Neural progenitor cell (in vitro differentiated cells): ENCODE data around the gene TYMP. TPM values are rescaled to one million over a fixed set of nuclear protein-coding genes. Genes with fewer than 3 reads are reported as not detected.

ENCODE experiments used
- DNase-seq: peaks from one replicate; pipeline ENCODE4 v3.0.0-alpha.2; 2016; ENCODE audit warnings: low spot score
- H2AFZ ChIP-seq: fragments of 200-600 bp; sonication (generic); replicated peaks from 2 replicates; pipeline ENCODE4 v1.6.1; 2016; ENCODE audit warnings: antibody characterized with exemption
- H3F3A ChIP-seq: fragments of 200-600 bp; sonication (generic); 2 replicates; pipeline ENCODE4 v1.6.1; 2016; ENCODE audit warnings: antibody characterized with exemption, low read depth
- H3K27ac ChIP-seq: fragments of 200-600 bp; sonication (generic); 2 replicates; pipeline ENCODE4 v1.5.1; 2016; ENCODE audit warnings: mild to moderate bottlenecking
- H3K27me3 ChIP-seq: fragments of 200-600 bp; sonication (generic); 2 replicates; pipeline ENCODE4 v1.6.1; 2016; ENCODE audit warnings: mild to moderate bottlenecking, moderate library complexity
- H3K36me3 ChIP-seq: fragments of 200-600 bp; sonication (generic); 2 replicates; pipeline ENCODE4 v1.5.1; 2016
- H3K4me1 ChIP-seq: fragments of 200-600 bp; sonication (generic); 2 replicates; pipeline ENCODE4 v1.6.1; 2016; ENCODE audit warnings: mixed run types
- H3K4me2 ChIP-seq: fragments of 200-600 bp; sonication (generic); 2 replicates; pipeline ENCODE4 v1.6.1; 2016
- H3K4me3 ChIP-seq: fragments of 200-600 bp; sonication (generic); 2 replicates; pipeline ENCODE4 v1.5.1; 2016
- H3K79me2 ChIP-seq: fragments of 200-600 bp; sonication (generic); 2 replicates; pipeline ENCODE4 v1.6.1; 2016; ENCODE audit warnings: low read depth
- H3K9ac ChIP-seq: fragments of 200-600 bp; sonication (generic); 2 replicates; pipeline ENCODE4 v1.6.1; 2016
- H3K9me3 ChIP-seq: fragments of 200-600 bp; sonication (generic); 2 replicates; pipeline ENCODE4 v1.5.1; 2016; ENCODE audit warnings: low read depth
- H4K20me1 ChIP-seq: fragments of 200-600 bp; sonication (generic); 2 replicates; pipeline ENCODE4 v1.6.1; 2016; ENCODE audit warnings: low read depth
- H3K27ac Mint-ChIP-seq: 3 replicates; pipeline ENCODE4 v1.8.0; 2021; ENCODE audit warnings: mixed read lengths
- H3K27me3 Mint-ChIP-seq: 2 replicates; pipeline ENCODE4 v1.8.0; 2022; ENCODE audit warnings: low read depth, mild to moderate bottlenecking, inconsistent platforms, moderate library complexity, mixed read lengths; ENCODE audit not compliant: insufficient read depth
- H3K36me3 Mint-ChIP-seq: 3 replicates; pipeline ENCODE4 v1.8.0; 2021; ENCODE audit warnings: mixed read lengths
- H3K4me1 Mint-ChIP-seq: 3 replicates; pipeline ENCODE4 v1.8.0; 2021; ENCODE audit warnings: mixed read lengths
- H3K4me3 Mint-ChIP-seq: 3 replicates; pipeline ENCODE4 v1.8.0; 2021; ENCODE audit warnings: mild to moderate bottlenecking, moderate library complexity, mixed read lengths
- H3K9me3 Mint-ChIP-seq: 3 replicates; pipeline ENCODE4 v1.8.0; 2020; ENCODE audit warnings: mixed read lengths
- CTCF ChIP-seq: fragments of 200-600 bp; sonication (generic); IDR thresholded peaks from 2 replicates; pipeline ENCODE4 v1.5.1; 2017; ENCODE audit warnings: antibody characterized with exemption, mild to moderate bottlenecking
- EZH2 ChIP-seq: fragments of 200-600 bp; sonication (generic); IDR thresholded peaks from 2 replicates; pipeline ENCODE4 v1.6.1; 2017; ENCODE audit warnings: antibody characterized with exemption, mild to moderate bottlenecking, moderate library complexity
- EZH2phosphoT487 ChIP-seq: fragments of 200-600 bp; sonication (generic); IDR thresholded peaks from 2 replicates; pipeline ENCODE4 v1.6.1; 2017; ENCODE audit warnings: antibody characterized with exemption
- total RNA-seq: library from RNA; depleted of rRNA; stranded (reverse); fragments of >200 nt; gene quantifications from 2 replicates; pipeline ENCODE4 v1.2.3, GENCODE V29; 2015; ENCODE audit warnings: low replicate concordance

The TYMP gene
- total RNA-seq, 1 donor from 2014 or later = not detected

GRCh38 chr22:50483106-50483505, 46.7 kb downstream of the TYMP start:
- no peaks in the 10 kb centered on the region for H4K20me1 ChIP-seq
- no peak overlapping the region for H3K4me2 ChIP-seq
- H3K27ac ChIP-seq = no peak overlapping the region
- H3K4me3 Mint-ChIP-seq = no peak overlapping the region
- peaks cover 2% of the 10 kb centered on the region for H3K9me3 Mint-ChIP-seq
- no peak for DNase-seq
- no peaks in the 10 kb centered on the region for H3K9me3 ChIP-seq
- H3F3A ChIP-seq = peaks cover 3% of the 10 kb centered on the region
- peaks cover 37% of the 10 kb centered on the region for H3K27me3 ChIP-seq
- H2AFZ ChIP-seq = no peak overlapping the region
- peaks cover 2% of the 10 kb centered on the region for H3K4me1 Mint-ChIP-seq
- no peak overlapping the region for H3K4me3 ChIP-seq
- TF ChIP-seq CTCF (no peak), EZH2phosphoT487 (no peak), EZH2 (no peak)
- no peaks in the 10 kb centered on the region for H3K4me1 ChIP-seq
- H3K79me2 ChIP-seq = no peaks in the 10 kb centered on the region
- H3K27me3 Mint-ChIP-seq = peaks cover 33% of the 10 kb centered on the region
- no peaks in the 10 kb centered on the region for H3K36me3 ChIP-seq
- H3K9ac ChIP-seq = no peak overlapping the region
- H3K36me3 Mint-ChIP-seq = no peaks in the 10 kb centered on the region
- no peak overlapping the region for H3K27ac Mint-ChIP-seq

GRCh38 chr22:50482107-50483074, 47.4 kb downstream of the TYMP start:
- Histone ChIP-seq H3K4me3 (peak overlapping the region; percentile 53), H3K4me1 (no peaks in the 10 kb centered on the region), H3K36me3 (no peaks in the 10 kb centered on the region), H4K20me1 (no peaks in the 10 kb centered on the region), H3K27ac (no peak overlapping the region), H3K79me2 (no peaks in the 10 kb centered on the region), H3K9ac (no peak overlapping the region), H2AFZ (peak overlapping the region; percentile 86), H3F3A (peaks cover 3% of the 10 kb centered on the region), H3K27me3 (peaks cover 37% of the 10 kb centered on the region), H3K9me3 (no peaks in the 10 kb centered on the region), H3K4me2 (peak overlapping the region; percentile 70)
- no peak for TF ChIP-seq EZH2phosphoT487
- no peak for TF ChIP-seq CTCF
- TF ChIP-seq EZH2 = no peak
- H3K27ac Mint-ChIP-seq = no peak overlapping the region
- no peak for DNase-seq
- H3K9me3 Mint-ChIP-seq = peaks cover 2% of the 10 kb centered on the region
- H3K4me3 Mint-ChIP-seq = peak overlapping the region; percentile 63
- H3K4me1 Mint-ChIP-seq = peaks cover 2% of the 10 kb centered on the region
- H3K27me3 Mint-ChIP-seq = peaks cover 33% of the 10 kb centered on the region
- no peaks in the 10 kb centered on the region for H3K36me3 Mint-ChIP-seq

DNA sequence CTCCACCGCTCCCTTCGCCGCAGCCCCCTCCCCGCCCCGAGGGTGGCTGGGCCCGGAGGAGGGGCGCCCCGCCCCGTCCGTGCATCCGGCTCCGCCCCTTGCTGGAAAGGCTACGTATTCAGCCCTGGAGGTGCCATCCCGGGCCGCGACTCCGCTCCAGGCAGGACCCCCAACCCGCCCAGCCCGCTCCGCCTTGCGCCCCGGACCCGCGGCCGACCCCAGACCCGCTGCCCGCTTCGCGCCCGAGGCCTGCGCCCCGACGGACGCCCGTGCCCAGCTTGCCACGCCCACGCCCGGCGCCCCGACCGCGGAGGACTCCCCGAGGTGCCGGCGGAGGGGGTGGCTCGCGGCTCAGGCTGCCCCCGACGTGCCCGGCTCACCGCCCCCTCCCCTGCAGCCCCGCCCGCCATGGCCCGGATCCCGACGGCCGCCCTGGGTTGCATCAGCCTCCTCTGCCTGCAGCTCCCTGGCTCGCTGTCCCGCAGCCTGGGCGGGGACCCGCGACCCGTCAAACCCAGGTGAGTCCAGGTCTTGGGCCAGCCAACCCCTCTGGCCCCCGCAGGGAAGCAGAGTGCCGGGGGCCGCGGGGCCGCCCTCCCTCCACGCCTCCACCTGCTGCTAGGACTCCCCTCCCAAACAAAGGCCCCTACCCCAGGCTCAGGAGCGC, 48.2 kb downstream of the TYMP start, which contains the start of gene ADM2:
Gene ADM2, plus strand, starts transcription at position 104 of the 667 bp plus-strand sequence. Its CDS starts 305 bp downstream, at position 409.
- H2AFZ ChIP-seq = peak within 1 kb of the TSS; percentile 86
- peak within 1 kb of the TSS; percentile 70 for H3K4me2 ChIP-seq
- H3K9me3 Mint-ChIP-seq = peaks cover 2% of the 10 kb centered on the region
- H4K20me1 ChIP-seq = no peaks in the 10 kb centered on the region
- H3K9ac ChIP-seq = no peak within 1 kb of the TSS
- H3K4me3 Mint-ChIP-seq = peak within 1 kb of the TSS; percentile 72
- no peaks in the 10 kb centered on the region for H3K9me3 ChIP-seq
- TF ChIP-seq EZH2 (peak; percentile 65), EZH2phosphoT487 (peak; percentile 29), CTCF (no peak)
- no peaks in the 10 kb centered on the region for H3K79me2 ChIP-seq
- H3K4me1 ChIP-seq = no peaks in the 10 kb centered on the region
- H3K4me3 ChIP-seq = peak within 1 kb of the TSS; percentile 53
- peak; percentile 81 for DNase-seq
- no peak within 1 kb of the TSS for H3K27ac Mint-ChIP-seq
- peaks cover 39% of the 10 kb centered on the region for H3K27me3 Mint-ChIP-seq
- H3K27ac ChIP-seq = no peak within 1 kb of the TSS
- no peaks in the 10 kb centered on the region for H3K36me3 Mint-ChIP-seq
- peaks cover 3% of the 10 kb centered on the region for H3F3A ChIP-seq
- peaks cover 37% of the 10 kb centered on the region for H3K27me3 ChIP-seq
- H3K4me1 Mint-ChIP-seq = peaks cover 2% of the 10 kb centered on the region
- no peaks in the 10 kb centered on the region for H3K36me3 ChIP-seq
